Suppressor macrophage treated with lipopolysaccharide for 4 hours (primary cell): Measurements from ENCODE around the gene ZBTB7B.

Experiments used
- DNase-seq: peaks from one replicate; pipeline ENCODE4 v3.0.0-alpha.2; 2020

Gene ZBTB7B

DNA sequence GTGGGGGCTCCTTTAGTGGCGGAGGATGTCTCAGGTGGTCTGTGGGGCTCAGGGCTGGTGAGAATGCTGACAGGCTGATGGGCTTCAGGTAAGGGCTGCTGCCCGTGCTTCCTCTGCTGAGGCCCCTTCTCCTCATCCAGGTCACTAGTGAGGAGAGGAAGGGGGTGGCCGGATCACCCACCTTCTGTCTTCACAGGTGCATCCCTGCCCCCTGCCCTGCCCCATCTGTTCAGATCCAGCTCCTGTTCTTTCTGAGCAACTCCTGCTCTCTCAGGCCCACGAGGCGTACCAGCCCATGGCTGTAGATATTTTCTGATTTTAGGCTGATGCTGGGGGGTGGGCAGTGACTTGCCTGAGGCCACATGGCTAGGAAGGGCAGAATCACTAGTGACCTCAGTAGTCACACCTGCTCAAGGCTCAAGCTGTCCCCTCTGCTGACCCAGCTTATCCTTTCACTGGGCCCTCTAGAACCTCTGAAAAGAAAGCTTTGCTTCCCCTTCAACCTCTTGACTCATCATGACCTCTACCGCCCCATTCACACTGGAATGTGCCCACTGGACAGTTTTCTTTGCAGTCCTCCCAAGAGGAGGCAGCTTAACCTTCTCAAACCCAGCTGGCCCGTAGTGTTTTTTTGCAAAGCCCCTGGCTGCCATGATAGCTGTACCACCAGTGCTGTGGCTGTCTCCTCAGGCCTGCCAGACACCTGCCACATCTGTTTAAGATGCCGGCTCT, 16.2 kb downstream of the ZBTB7B start:
- DNase-seq = no peak

DNA sequence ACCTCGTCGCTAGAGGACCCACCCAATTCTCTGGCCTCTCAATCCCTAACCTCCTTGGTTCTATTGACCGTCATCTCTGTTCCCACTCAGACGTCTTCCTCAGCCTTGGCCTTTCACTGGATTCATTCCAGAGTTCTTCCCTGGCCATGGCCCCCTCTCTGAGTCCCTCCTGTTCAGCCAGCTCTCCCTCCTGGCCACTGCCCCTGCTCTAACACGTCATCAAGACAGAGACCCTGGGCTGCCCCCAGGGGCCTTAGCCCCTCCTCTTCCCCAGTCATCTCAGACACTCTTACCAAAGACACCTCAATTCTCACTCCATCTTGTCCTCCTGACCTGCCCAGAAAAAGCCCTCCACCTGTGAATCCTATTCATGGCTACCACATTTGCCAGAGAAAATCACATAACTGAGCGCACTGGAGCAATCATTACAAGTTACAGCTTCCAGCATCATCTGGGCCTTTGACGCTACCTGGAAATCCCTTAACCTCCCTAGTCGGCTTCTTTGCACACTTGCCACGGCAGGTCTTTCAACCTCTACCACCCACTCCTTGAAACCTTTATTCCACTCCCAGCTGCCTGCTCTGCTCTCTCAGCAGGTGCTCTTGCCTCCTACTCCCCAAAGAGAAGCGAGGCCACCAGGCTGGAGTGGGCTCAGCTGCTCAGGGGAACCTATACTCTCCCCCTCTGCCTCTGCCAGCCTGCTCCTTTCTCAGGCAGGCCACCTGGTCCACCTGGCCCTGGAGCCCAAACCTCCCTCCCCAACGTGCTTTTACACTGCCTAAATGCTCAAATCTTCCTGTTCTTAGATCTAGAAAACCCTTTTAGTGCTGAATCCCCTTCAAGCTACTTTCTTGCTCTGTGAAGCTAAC, 17.0 kb downstream of the ZBTB7B start:
- DNase-seq = no peak

DNA sequence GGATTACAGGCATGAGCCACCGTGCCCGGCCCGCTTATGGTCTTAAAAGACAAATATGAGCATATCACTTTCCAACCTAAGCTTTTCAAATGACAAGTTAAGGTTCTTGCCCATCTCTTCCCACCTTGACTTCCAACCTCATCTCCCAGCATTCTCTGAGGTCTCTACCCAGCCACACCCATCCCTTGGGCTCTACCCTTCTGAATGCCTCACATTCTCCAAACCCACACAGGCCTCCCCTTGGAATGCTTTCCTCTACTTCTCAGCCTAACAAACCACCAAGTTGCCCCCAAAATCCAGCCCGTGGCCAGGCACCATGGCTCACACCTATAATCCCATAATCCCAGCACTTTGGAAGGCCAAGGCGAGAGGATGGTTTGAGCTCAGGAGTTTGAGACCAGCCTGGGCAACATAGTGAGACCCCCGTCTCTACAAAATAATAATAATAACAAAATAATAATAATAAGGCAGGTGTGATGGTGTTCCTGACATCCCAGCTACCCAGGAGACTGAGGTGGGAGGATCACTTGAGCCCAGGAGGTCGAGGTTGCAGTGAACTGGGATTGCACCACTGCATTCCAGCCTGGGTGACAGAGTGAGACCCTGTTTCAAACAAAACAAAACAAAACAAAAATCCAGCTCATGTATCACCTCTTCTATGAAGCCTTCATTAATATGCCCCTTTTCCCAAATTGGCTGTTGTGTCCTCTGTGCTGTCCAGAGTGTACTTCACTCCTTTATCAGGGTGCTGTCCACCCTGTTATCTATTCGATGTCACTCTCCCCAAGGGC, 19.7 kb downstream of the ZBTB7B start:
- no peak for DNase-seq

DNA sequence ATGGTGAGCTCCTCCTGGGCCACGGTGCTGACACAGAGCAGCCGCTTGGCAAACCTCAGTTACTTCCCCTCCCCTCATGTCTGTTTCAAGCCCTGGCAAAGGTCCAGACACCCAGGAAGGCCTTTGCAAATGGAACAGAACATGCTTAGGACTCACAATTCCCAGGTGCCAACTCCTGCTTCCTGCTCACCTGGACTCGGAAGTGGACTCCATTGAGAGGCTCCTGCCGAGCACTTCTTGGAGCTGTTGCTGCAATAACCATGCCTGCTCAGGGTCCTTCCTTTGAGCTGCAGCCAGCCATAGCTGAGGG, 20.3 kb downstream of the ZBTB7B start:
- DNase-seq = no peak

DNA sequence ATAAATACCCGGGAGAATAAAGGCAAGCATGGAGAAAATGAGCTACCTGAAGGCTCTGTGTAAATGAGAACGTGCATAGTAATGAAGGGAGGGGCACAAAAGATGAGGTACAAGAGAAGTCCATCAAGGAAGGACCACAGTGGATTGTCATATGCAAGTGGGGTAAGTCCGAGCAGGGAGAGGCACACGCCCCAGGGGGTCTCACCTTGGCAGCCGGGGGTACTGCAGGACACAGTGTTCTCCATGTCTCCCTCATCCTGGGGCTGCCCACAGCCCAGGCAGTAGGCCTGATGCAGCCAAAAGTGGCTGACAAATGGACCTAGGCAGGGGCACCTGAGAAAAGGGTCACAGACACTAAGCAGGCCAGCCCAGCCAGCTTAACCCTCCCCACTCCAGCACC, 21.0 kb downstream of the ZBTB7B start:
- no peak for DNase-seq

DNA sequence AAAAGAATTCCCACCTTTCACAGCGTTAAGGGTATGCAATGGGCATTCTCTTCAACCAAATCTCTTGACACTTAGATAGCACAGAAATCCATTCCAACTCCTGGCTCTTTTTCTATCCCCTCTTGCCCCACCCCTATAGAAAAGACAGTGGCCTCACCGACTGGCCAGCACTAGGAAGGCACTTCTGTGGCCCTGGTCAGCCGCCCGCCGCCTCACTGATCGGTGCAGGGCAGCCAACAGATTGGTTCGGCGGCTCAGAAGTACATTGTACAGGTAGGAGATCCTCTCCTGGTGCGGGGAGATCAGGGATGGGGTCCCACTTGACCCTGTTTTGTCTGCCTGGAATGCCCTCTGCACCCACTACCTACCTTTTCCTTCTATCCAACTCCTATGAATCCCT, 21.7 kb downstream of the ZBTB7B start:
- no peak for DNase-seq

DNA sequence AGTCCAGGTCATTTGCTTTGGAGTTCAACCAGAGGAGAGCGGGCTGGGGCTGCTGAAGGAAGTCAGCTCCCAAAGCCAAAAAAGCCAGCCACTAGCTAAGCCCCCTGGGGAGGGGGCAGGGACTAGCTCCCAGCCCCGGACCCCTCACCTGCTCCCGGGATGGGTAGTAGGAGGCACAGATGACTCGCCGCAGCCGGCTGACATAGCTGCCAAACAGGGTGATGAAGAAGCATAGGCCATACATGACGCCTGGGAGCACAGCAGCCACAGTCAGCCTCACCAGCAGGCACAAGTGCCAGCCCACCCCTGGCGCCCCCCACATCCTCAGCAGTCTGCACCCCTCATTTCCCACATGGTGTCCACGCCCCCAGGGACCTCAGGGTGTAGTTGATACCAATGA, 23.6 kb downstream of the ZBTB7B start:
- DNase-seq = no peak

DNA sequence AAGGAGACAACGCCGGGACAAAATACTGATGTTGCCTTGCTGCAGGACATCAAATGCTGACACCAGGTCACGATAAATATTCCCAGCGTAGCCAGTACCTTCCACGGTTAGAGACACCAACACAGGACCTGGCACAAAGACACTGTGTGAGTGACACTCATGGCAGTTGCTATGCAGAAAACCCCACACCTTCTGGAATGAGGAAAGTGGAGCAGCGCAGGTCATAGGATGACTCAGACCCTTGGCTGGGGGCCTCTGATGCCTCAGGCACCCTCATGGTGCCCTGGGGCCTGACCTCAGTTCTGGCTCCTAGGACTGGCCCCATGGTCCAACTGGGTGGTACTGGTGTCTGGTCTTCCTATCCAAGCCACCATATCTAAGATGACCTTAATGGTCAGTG, 24.0 kb downstream of the ZBTB7B start:
- DNase-seq = no peak

DNA sequence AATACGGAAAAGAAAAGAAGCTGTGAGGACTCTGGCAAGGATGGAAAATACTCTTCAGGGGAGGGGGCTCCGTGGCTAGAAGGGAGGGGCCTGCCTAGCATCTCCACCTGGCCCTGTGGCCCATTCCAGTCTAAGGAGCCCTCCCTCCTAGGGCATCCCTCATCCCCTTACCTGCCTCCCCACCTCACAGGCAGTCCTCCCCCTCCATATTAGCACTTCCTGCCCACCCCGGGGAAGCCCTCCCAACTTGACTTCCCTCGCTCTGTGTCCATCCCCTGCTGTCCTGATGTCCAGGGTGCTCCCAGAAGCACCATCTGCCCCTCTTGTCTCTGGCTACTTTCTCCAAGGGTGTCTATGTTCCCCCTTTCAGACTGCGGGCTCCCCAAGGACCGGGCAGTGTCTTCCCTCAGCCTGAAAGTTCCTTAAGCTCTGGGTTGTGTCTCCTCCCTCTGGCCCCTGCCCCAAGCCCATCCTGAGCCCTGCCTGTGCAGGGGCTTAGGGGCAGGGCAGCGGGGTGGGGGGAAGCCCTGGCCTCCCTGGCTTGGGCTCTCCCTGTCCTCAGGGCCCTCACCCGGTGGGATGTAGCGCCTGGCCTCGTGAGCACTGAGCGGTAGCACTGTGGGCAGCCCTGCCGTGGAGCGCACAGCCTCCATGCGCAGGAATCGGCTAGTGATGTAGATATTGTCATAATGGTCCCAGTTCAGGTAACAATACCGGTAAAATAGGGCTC, 27.1 kb downstream of the ZBTB7B start:
- no peak for DNase-seq

DNA sequence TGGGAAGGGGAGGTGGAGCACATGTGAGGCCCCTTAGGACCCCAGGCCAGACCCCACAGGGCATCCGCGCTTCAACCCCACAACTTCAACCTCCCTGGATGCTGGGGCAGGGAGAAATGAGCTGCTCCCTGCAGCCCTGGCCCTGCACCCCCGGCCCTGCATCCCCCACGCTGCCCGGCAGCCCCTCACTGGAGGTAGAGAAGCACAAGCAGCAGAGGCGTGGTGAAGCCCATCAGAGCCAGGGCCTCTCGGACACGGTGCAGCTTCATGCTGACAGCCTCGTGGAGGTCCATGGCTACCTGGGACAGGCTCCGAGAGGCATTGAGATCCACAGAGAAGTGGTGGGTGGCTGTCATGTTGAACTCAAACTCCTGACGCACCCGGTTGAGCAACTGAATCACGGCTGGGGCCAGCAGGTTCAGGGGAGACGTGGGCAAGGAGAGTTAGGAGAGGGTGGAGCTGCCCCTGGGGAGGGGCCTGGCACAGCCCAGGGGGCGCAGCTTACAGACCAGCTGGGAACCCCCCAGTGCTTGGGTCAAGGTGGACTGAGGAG, 27.7 kb downstream of the ZBTB7B start:
- no peak for DNase-seq

DNA sequence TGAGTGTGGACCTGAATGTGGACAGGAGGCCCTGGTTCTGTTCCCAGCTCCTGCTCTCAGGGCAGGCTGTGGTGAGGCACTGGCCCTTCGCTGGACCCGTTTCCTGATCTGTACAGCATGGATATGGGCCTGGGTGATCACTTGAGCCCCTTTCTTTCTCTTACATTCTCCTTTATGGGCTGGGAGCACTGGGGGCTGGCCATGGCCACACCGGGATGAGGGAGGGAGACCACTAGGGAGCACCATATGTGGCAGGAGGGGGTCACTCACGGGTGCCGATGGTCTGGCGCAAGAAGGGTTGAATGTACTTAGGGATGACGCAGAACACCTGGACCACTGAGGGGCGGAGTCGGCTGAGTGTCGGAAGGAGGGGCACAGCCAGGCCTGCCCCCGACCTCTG, 28.3 kb downstream of the ZBTB7B start:
- no peak for DNase-seq

DNA sequence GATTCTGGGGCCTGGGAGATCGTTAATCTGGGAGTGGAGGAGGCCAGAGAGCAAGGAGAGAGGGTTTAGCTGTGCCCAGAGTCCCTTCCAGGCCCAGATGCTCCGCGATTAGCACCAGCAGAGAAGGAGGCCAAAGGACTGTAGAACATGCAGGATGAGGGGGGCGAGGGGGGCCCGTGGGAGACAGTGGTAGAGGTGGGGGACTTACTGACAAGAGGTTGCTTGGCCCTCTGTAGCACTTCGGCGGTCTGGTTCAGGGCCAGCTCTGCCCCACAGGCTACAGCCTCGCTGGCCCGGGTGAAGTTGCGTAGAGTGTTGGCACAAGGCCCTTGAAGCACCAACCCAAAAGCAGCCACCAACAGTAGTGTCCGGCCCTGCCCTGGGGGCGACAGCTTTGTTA, 30.3 kb downstream of the ZBTB7B start:
- DNase-seq = no peak

DNA sequence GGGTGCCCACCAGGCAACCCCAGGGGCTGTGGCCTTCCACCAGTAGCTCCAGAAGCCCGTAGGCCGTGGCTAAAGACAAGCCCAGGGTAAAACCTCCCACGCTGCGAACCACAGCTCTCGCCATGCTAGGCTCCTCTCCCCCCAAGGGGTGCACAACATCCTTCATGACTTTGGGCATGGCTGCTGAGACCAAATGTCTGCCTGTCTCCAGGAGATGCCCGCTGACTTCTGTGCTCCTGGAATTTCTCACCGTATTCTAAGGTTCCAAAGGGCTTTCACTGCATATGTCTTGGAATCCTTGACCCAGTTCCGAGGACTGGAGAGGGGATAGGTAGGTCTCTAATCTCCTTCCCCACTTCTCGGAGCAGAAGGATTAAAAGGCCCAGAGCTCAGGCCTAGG, 30.9 kb downstream of the ZBTB7B start, which contains the start of the genes DCST1 and DCST2:
TSS of gene DCST1 (plus strand) at position 301 of the 400 bp plus-strand sequence. CDS start 213 bp downstream, outside the sequence.
TSS of gene DCST2 (minus strand) at position 258 of the 400 bp plus-strand sequence. CDS start at position 178, 80 bp downstream.
- no peak for DNase-seq

DNA sequence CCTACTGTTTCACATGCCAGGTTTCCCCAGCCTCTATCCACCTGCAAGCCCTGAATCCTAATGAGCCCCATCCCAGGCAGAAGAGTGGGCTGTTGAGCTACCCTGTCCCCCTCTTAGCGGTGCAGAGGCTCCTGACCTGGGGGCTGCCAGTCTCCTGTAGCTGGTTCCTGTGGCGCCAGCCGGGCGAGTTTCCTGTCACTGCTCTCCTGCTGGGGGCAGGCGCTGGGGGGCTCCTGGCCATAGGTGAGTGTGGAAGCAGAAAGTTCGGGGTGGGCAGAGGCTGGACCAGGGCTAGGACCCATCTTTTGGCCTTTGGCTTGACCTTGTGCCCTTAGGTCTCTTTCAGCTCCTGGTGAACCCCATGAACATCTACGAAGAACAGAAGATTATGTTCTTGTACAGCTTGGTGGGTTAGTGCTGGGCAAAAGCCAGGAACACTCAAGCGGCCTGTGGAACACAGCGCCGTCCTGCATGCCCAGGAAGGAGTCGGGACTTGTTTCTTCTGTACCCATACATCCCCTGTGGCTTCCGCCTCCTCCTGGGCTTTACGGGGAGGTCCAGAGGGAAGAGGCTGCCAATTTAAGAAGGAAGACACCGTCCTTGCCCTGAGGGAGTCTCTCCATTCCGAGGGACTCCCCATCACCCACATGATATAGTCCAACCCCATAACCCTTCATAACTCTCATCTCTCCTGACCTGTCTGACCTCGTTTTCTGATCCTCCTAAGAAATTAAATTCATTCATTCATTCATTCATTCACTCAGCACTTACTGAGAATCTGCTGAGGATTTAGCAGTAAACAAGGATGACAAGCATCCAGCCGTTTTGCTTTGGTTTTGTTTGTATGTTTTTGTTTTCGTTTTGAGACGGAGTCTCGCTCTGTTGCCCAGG, 32.0 kb downstream of the ZBTB7B start:
- no peak for DNase-seq

DNA sequence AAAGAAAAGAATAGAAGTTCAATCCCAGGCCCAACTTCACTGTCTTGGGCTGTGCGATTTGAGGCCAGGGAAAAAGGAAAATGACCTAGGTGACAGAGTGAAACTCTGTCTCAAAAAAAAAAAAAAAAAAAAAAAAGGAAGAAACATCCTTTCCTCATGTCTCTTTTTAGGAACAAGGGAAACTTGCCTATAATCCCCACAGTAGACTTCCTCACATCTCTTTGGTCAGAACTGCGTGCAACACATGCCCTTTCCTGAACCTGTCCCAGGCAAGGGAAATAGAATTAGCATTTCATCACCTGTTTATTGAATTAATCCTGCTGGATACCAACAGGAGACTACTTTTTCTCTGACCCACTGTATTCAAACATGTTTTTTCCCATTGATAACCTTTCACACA, 33.3 kb downstream of the ZBTB7B start:
- peak; percentile 69 for DNase-seq

DNA sequence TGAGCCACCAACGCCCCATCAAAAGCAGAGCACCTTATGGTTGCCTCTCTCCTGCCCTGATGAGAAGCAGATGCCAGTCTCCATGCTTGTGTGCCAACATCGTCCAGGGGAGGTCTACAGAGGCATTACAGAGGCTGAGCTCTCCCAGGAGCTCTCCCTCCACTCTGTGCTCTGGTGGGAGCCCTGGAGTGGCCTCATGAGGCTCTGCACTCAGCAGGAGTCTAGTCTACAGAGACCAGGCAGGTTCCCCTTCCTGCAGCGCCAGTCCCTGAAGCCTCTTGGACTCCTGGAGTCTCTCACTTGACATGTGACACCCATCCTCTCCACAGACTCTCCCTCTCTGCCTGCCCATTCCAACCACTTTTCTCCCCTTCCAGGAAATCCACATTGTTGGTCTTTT, 34.4 kb downstream of the ZBTB7B start:
- DNase-seq = no peak

DNA sequence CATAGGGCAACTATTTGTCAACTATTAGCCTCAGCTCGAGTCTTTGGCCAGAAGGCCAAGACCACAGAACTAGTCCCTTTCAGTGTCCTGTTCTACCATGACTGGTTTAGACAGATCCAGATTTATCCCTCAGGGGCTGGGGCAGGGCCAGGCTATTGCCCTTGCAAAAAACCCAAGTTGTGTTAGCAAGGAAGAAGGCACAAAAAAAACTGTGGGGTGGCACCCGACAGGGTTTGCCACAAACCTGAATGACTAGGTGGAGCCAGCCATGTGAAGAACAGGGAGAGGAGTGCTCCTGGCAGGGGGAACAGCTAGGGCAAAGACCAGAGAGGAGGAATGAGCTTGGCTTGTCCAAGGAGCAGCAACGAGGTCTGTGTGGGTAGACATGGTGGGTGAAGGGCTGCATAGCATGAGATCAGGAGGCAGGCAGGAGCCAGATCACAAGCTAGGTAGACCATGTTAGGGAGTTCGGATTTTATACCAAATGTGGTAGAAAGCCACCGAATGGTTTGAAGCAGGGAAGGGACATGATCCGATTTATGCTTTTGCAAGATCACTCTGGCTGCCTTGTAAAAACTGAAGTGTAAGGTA, 35.3 kb downstream of the ZBTB7B start:
- DNase-seq = no peak

DNA sequence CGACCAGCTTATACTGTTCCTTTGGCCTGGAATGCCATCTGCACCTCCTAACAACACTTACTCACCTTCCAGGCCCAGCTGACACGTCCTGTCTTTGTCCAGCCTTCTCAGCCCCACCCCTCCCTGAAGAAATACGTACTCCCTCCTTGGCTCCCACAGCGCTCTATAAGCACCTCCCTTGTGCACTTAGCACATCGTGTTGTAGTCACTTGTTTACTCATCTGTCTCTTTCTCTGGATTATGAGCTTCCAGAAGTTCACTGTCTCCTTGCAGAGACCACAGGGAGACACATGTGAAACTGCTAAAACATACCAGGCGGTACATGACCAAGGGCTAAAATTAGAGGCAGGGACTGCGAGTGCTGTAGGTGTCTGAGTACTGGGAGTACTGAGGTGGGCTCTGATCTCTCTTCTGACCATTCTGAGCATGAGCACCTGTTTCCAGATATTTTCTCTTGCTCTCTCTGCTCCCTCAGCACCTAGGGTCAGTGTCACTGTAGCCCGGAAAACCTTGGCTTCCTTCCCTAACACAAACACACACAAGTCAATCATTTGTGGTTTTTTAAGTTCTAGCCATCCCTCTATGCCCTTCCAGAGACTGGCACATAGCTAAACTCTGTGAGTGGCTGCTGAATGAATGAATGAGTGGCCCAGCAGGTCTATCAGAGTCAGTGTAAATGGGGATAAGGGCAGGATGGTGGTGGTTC, 36.2 kb downstream of the ZBTB7B start:
- peak; percentile 40 for DNase-seq

DNA sequence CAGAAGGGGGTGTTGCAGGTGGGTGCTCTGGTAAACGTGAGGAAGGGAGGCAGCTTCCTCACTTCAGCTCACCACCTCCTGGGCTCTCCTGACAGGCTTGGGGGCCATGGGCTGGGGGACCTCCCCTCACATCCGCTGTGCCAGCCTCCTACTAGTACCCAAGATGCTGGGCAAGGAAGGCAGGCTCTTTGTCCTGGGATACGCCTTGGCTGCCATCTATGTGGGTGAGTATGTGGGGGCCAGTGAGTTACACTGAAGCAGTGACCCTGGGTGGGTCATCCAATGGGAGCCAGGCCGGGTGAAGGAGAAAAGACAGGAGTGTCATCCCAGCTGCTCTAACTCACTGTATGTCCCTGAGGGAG, 36.7 kb downstream of the ZBTB7B start:
- DNase-seq = no peak

DNA sequence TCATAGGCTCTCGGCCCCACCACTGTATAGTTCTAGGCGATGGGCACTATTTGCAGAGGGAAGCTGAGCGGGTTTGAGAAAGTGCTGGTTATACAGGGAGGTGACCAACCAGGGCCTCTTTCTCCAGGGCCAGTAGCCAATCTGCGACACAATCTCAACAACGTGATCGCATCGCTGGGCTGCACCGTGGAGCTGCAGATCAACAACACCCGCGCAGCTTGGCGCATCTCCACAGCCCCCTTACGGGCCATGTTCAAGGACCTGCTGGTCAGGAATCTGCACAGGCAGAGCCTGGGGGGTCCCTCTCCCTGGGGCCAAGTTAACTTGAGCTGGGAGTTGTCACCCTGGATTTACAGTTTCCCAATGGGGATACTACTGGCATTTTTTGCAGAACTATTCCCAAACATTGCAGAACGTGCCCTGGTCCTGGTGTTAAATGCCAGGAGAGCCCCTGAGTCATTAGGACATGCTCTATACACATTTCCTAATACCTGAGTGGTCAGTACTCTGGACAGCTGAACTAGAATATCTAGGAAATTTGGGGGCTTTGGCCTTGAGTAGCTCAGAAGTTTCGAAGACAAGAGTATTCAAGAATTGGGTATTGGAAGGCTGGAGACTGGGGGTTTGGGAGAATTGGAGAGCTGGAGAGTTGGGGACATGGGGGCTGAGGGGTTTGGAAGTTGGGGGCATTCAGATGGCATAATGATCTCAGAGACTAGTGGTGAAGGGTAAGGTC, 37.9 kb downstream of the ZBTB7B start:
- no peak for DNase-seq
